Upper lobe of right lung (tissue), 1 donor: ENCODE data around the gene LEKR1. TPM values are rescaled to one million over a fixed set of nuclear protein-coding genes. Genes with fewer than 3 reads are reported as not detected.

Experiments
- ATAC-seq: fragments of 200-7000 bp; cut with Tn5 transposase; one replicate; pipeline ENCODE4 v1.9.1; 2020; ENCODE audit warnings: mild to moderate bottlenecking, moderate library complexity
- DNase-seq: peaks from one replicate; pipeline ENCODE4 v3.0.0-alpha.2; 2020
- H3K27ac ChIP-seq: fragments of 200-600 bp; one replicate; pipeline ENCODE4 v1.8.0; 2022
- H3K27me3 ChIP-seq: fragments of 200-600 bp; one replicate; pipeline ENCODE4 v1.8.0; 2022; ENCODE audit warnings: mild to moderate bottlenecking
- H3K36me3 ChIP-seq: fragments of 200-600 bp; one replicate; pipeline ENCODE4 v1.8.0; 2022
- H3K4me1 ChIP-seq: fragments of 200-600 bp; one replicate; pipeline ENCODE4 v1.8.0; 2022
- H3K4me3 ChIP-seq: fragments of 200-600 bp; one replicate; pipeline ENCODE4 v1.8.0; 2022; ENCODE audit warnings: mild to moderate bottlenecking
- H3K9me3 ChIP-seq: fragments of 200-600 bp; one replicate; pipeline ENCODE4 v1.8.0; 2022
- intact Hi-C: fragments of 100-400 bp; cut with DNase I; formaldehyde crosslinking; loops from one replicate; pipeline ENCODE4 v1.11.0; 2022
- total RNA-seq: library from RNA; stranded (reverse); fragmentation: NEBNext Ultra II Directional; extraction: Animal tissue kit (Norgen Biotek cat#: 25700); gene quantifications from one replicate; pipeline ENCODE4 v1.2.1, GENCODE V29; 2021
- TF ChIP-seq, protein P1 (sequence below): fragments of 200-600 bp; IDR thresholded peaks from one replicate; pipeline ENCODE4 v1.8.0; 2022; ENCODE audit warnings: antibody characterized with exemption
- donor health status: DM: no; HTN: yes; CAD: no; lungs with severe emphysema.

The LEKR1 gene
- total RNA-seq, 1 donor from 2014 or later, result 2.1 TPM

DNA sequence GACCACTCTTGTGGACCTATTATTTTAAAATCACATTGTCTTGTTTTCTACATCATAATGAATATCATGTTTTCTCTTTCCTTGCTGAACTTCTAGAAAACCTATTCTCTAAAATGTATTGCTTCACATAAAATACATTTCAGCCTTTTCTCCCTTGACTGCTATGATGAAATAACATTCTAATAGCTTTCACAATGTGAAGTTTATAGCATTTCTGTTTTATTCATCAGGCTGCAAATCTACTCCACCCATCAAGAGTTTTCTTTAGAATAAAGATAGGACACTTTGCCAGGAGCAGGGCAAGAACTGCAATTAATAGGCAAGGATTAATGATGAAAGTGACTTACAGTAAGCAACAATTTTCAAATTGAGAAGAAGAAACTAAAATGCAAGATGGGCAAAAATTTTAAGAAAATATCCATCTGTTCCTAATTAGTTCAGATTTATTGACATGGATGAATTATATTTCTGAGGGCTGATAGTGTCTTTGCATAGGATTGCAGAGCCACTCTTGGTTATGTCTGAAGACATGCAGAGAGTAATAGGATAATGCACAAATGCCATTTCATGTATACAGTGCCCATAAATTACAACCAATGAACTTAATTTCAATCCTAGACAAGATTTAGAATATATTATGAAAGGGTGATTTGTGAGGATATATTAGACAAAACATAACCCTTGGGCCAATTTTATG is 21.7 kb downstream of the LEKR1 start:
- no peak overlapping the region for H3K27ac ChIP-seq
- no peak overlapping the region for H3K4me3 ChIP-seq
- no peak for DNase-seq
- no peaks in the 10 kb centered on the region for H3K9me3 ChIP-seq
- no peaks in the 10 kb centered on the region for H3K27me3 ChIP-seq
- intact Hi-C loops, result no loop called here
- no peaks in the 10 kb centered on the region for H3K36me3 ChIP-seq
- TF ChIP-seq, protein P1, sequence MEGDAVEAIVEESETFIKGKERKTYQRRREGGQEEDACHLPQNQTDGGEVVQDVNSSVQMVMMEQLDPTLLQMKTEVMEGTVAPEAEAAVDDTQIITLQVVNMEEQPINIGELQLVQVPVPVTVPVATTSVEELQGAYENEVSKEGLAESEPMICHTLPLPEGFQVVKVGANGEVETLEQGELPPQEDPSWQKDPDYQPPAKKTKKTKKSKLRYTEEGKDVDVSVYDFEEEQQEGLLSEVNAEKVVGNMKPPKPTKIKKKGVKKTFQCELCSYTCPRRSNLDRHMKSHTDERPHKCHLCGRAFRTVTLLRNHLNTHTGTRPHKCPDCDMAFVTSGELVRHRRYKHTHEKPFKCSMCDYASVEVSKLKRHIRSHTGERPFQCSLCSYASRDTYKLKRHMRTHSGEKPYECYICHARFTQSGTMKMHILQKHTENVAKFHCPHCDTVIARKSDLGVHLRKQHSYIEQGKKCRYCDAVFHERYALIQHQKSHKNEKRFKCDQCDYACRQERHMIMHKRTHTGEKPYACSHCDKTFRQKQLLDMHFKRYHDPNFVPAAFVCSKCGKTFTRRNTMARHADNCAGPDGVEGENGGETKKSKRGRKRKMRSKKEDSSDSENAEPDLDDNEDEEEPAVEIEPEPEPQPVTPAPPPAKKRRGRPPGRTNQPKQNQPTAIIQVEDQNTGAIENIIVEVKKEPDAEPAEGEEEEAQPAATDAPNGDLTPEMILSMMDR, result no peak
- no peak for ATAC-seq
- no peaks in the 10 kb centered on the region for H3K4me1 ChIP-seq

DNA sequence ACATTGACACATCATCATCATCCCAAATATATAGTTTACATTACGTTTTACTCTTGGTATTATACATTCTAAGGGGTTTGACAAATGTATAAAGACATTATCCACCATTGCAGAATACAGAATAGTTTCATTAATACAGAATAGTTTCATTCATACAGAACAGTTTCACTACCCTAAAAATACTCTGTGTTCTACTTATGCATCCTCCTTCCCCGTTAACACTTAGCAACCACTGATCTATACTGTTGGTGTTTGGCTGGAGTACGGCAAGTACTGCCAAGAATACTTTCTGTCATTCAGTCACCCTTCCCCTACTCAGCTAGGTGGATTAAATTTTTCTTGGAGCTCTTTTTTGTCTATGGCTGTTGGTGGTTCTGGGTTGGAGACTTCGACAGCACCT is 33.4 kb downstream of the LEKR1 start:
- no peaks in the 10 kb centered on the region for H3K9me3 ChIP-seq
- intact Hi-C loops, result no loop called here
- H3K4me1 ChIP-seq, result no peaks in the 10 kb centered on the region
- no peaks in the 10 kb centered on the region for H3K36me3 ChIP-seq
- no peak for DNase-seq
- no peak overlapping the region for H3K4me3 ChIP-seq
- H3K27ac ChIP-seq, result no peak overlapping the region
- no peaks in the 10 kb centered on the region for H3K27me3 ChIP-seq
- TF ChIP-seq, protein P1, result no peak
- no peak for ATAC-seq

DNA sequence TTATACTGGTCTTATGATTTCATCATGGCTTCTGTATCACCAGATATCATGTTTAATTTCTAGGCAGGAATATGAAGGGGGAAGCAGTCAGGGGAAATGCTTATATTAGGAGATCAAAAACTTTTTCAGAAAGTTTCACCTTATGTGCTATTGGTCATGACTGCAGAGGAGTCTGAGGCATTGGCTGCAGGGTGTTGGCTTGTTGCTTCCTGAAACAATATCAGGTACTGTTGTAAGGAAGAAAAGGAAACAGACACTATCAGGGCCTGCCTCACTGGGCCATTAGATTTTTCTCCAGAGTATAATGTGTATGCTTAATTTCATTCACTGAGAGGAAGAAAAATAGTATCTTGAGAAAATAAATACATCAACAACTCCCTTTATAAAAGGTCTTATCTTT is 34.7 kb downstream of the LEKR1 start:
- H3K9me3 ChIP-seq, result no peaks in the 10 kb centered on the region
- H3K4me1 ChIP-seq, result no peaks in the 10 kb centered on the region
- H3K4me3 ChIP-seq, result no peak overlapping the region
- DNase-seq (no peak), ATAC-seq (no peak)
- TF ChIP-seq, protein P1, result no peak
- H3K36me3 ChIP-seq, result no peaks in the 10 kb centered on the region
- no peaks in the 10 kb centered on the region for H3K27me3 ChIP-seq
- no peak overlapping the region for H3K27ac ChIP-seq
- intact Hi-C loops, result no loop called here

DNA sequence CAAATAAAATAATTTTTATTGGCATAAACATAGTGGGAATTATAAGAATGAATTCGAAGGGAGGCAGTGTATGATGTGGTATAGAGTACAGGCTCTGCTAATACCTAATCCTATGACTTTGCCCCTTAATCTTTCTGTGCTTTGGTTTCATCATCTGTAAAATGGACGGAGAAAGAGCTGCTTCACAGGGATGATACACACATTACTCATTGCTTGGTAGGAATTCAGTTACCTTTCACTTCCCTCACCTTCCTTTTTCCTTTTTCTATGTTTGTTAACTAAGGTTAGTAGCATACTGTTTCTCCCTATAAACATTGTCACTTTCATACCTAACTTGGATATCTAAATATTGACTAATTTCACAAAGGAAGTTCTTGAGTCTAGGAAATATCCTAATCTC is 36.2 kb downstream of the LEKR1 start:
- H3K36me3 ChIP-seq, result no peaks in the 10 kb centered on the region
- intact Hi-C loops, result no loop called here
- H3K9me3 ChIP-seq, result no peaks in the 10 kb centered on the region
- ATAC-seq (no peak), DNase-seq (no peak)
- no peaks in the 10 kb centered on the region for H3K4me1 ChIP-seq
- TF ChIP-seq, protein P1, result no peak
- no peaks in the 10 kb centered on the region for H3K27me3 ChIP-seq
- no peak overlapping the region for H3K27ac ChIP-seq
- no peak overlapping the region for H3K4me3 ChIP-seq

DNA sequence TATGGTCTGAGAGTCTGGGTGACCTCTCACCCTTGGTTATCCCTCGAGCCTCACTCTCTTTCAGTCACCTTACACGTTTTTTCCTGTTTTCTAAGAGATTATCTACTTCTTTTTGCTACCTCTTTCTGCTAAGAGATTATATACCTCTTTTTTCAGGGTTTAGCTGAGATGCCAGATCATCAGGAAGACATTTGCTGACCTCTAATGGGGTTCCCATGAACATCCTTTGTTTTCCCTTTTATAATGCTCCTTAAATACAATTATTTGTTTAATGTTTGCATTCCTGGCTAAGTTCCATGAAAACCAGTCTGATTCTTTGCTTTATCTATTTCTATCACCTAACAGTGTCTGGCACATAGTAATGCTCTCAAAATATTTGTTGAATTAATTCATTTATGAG is 39.6 kb downstream of the LEKR1 start:
- Histone ChIP-seq H3K27me3 (no peaks in the 10 kb centered on the region), H3K27ac (no peak overlapping the region), H3K4me3 (no peak overlapping the region), H3K9me3 (no peaks in the 10 kb centered on the region), H3K4me1 (no peaks in the 10 kb centered on the region), H3K36me3 (no peaks in the 10 kb centered on the region)
- TF ChIP-seq, protein P1, result no peak
- intact Hi-C loops, result no loop called here
- ATAC-seq (no peak), DNase-seq (no peak)

DNA sequence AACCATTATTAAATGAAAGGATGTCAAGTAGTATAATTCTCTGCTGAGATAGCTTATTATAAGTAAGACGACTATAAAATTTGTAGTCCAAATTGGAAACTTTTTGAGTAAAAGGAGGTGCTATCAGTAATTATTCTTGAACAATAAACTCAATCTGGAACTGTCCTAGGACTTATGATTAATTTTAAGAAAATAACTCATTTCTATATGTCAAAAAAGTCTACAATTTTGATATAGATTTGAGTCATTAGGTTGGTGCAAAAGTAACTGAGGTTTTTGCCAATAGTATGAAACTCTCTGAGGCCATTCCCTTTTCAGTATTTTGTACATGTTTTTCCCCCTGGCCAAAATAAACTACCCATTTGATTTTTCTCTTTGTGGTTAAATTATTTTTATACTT is 41.0 kb downstream of the LEKR1 start:
- DNase-seq (no peak), ATAC-seq (no peak)
- Histone ChIP-seq H3K4me3 (no peak overlapping the region), H3K36me3 (no peaks in the 10 kb centered on the region), H3K9me3 (peaks cover 5% of the 10 kb centered on the region), H3K27me3 (no peaks in the 10 kb centered on the region), H3K4me1 (no peaks in the 10 kb centered on the region), H3K27ac (no peak overlapping the region)
- intact Hi-C loops, result no loop called here
- TF ChIP-seq, protein P1, result no peak
